H1 (cell line): ENCODE data around the gene DDR2. TPM values are rescaled to one million over a fixed set of nuclear protein-coding genes. Genes with fewer than 3 reads are reported as not detected.

Experiments
- CTCF ChIA-PET: fragments of 300-600 bp; sonication (Branson Sonifier 250); formaldehyde crosslinking; loops from one replicate; lab custom pipeline; 2021; ENCODE audit not compliant: partially characterized antibody; lab: Charles Lee
- POLR2A ChIA-PET: fragments of 300-600 bp; sonication (Branson Sonifier 250); formaldehyde crosslinking; loops from one replicate; lab custom pipeline; 2021; ENCODE audit warnings: inconsistent platforms; ENCODE audit not compliant: partially characterized antibody; lab: Charles Lee
- DNase-seq, 2 experiments: peaks; one replicate each; pipeline versions ENCODE4 v3.0.0 to v3.0.0-alpha.2; 2010 to 2022; ENCODE audit warnings: low spot score in 2 of 2, low read depth in 1 of 2, mixed read lengths in 1 of 2
- FAIRE-seq: peaks from 2 replicates; lab custom pipeline; 2011; peaks lifted over from hg19 to GRCh38; lab: Jason Lieb, UNC
- H2AFZ ChIP-seq: 2 replicates; pipeline ENCODE4 v1.8.1; 2012; ENCODE audit warnings: low read length, inconsistent platforms
- H2AK5ac ChIP-seq: 2 replicates; pipeline ENCODE4 v1.6.1; 2013; ENCODE audit warnings: low read depth, low read length
- H2BK120ac ChIP-seq: replicated peaks from 2 replicates; pipeline ENCODE3; 2013; ENCODE audit warnings: low read depth, low read length, inconsistent platforms
- H2BK12ac ChIP-seq: 2 replicates; pipeline ENCODE4 v1.6.1; 2013; ENCODE audit warnings: low read depth, low read length
- H2BK15ac ChIP-seq: 2 replicates; pipeline ENCODE4 v1.6.1; 2013; ENCODE audit warnings: low read length
- H2BK20ac ChIP-seq: 2 replicates; pipeline ENCODE4 v1.6.1; 2013; ENCODE audit warnings: low read length
- H2BK5ac ChIP-seq: 2 replicates; pipeline ENCODE4 v1.6.1; 2013; ENCODE audit warnings: low read depth, low read length
- H3K14ac ChIP-seq: 2 replicates; pipeline ENCODE4 v1.6.1; 2013; ENCODE audit warnings: inconsistent platforms; ENCODE audit not compliant: insufficient read length
- H3K18ac ChIP-seq: 2 replicates; pipeline ENCODE4 v1.6.1; 2013; ENCODE audit warnings: low read length; ENCODE audit errors: extremely low read depth
- H3K23ac ChIP-seq: 2 replicates; pipeline ENCODE4 v1.6.1; 2013; ENCODE audit warnings: inconsistent platforms; ENCODE audit not compliant: insufficient read length
- H3K23me2 ChIP-seq: 2 replicates; pipeline ENCODE4 v1.6.1; 2013; ENCODE audit warnings: low read depth, low read length
- H3K27ac ChIP-seq: 2 replicates; pipeline ENCODE4 v1.6.1; 2011; ENCODE audit warnings: low read depth, low read length, inconsistent platforms
- H3K27me3 ChIP-seq, 4 experiments: replicated peaks in 1 of 4; 1 replicate in 1 of 4; 2 replicates in 3 of 4; pipeline versions ENCODE4 v1.6.1 to v1.8.1; 2011 to 2013; ENCODE audit warnings: low read length in 3 of 4, mild to moderate bottlenecking in 3 of 4, inconsistent platforms in 2 of 4, mixed read lengths in 2 of 4, moderate library complexity in 1 of 4; ENCODE audit not compliant: control insufficient read depth in 3 of 4, insufficient read depth in 3 of 4; ENCODE audit errors: extremely low read depth in 1 of 4
- H3K36me3 ChIP-seq, 4 experiments: 2 replicates each; pipeline versions ENCODE4 v1.6.1 to v1.8.1; 2011 to 2013; ENCODE audit warnings: mild to moderate bottlenecking in 4 of 4, low read length in 3 of 4, moderate library complexity in 2 of 4, control low read depth in 1 of 4, inconsistent platforms in 1 of 4; ENCODE audit not compliant: insufficient read depth in 4 of 4, control insufficient read depth in 2 of 4
- H3K4ac ChIP-seq: replicated peaks from 2 replicates; pipeline ENCODE3; 2013; ENCODE audit warnings: low read length, low read depth, mixed read lengths, inconsistent platforms; ENCODE audit not compliant: insufficient read length
- H3K4me1 ChIP-seq, 4 experiments: replicated peaks in 1 of 4; 1 replicate in 1 of 4; 2 replicates in 3 of 4; pipeline versions ENCODE4 v1.6.1 to v1.8.1; 2011 to 2013; ENCODE audit warnings: low read length in 3 of 4, inconsistent platforms in 2 of 4, mixed read lengths in 1 of 4; ENCODE audit not compliant: insufficient read depth in 4 of 4, control insufficient read depth in 3 of 4
- H3K4me2 ChIP-seq, 2 experiments: 2 replicates each; pipeline versions ENCODE4 v1.6.1 to v1.8.1; 2011 to 2013; ENCODE audit warnings: low read depth in 2 of 2, low read length in 2 of 2, control low read depth in 1 of 2, inconsistent platforms in 1 of 2, mild to moderate bottlenecking in 1 of 2; ENCODE audit not compliant: insufficient read depth in 1 of 2
- H3K4me3 ChIP-seq, 4 experiments: fragments of 200-600, 300-600 bp in 1 of 4; sonication (generic), shearing (Covaris generic), sonication (Bioruptor Twin) in 1 of 4; 2 replicates each; pipeline versions ENCODE4 v1.5.1 to v1.8.1; 2011 to 2016; ENCODE audit warnings: low read length in 4 of 4, low read depth in 3 of 4, control low read depth in 2 of 4, inconsistent platforms in 2 of 4, mild to moderate bottlenecking in 2 of 4, mixed read lengths in 1 of 4, moderate library complexity in 1 of 4; ENCODE audit not compliant: insufficient read depth in 2 of 4; ENCODE audit errors: extremely low read depth in 1 of 4
- H3K56ac ChIP-seq: replicated peaks from 2 replicates; pipeline ENCODE3; 2013; ENCODE audit warnings: low read depth, mild to moderate bottlenecking, mixed read lengths, low read length, inconsistent platforms; ENCODE audit not compliant: insufficient read length
- H3K79me1 ChIP-seq: 2 replicates; pipeline ENCODE4 v1.6.1; 2013; ENCODE audit warnings: low read depth, low read length, control low read depth
- H3K79me2 ChIP-seq, 2 experiments: 2 replicates each; pipeline versions ENCODE4 v1.6.1 to v1.8.1; 2012 to 2013; ENCODE audit warnings: low read length in 2 of 2, mild to moderate bottlenecking in 2 of 2, inconsistent platforms in 1 of 2; ENCODE audit not compliant: insufficient read depth in 2 of 2, control insufficient read depth in 1 of 2
- H3K9ac ChIP-seq, 4 experiments: replicated peaks in 1 of 4; 1 replicate in 1 of 4; 2 replicates in 3 of 4; pipeline versions ENCODE4 v1.6.1 to v1.8.1; 2011 to 2013; ENCODE audit warnings: low read depth in 3 of 4, low read length in 3 of 4, control low read depth in 2 of 4, mild to moderate bottlenecking in 2 of 4, moderate library complexity in 2 of 4, inconsistent platforms in 1 of 4; ENCODE audit errors: extremely low read depth in 1 of 4
- H3K9me3 ChIP-seq, 2 experiments: 2 replicates each; pipeline versions ENCODE4 v1.6.1 to v1.8.1; 2012 to 2013; ENCODE audit warnings: mild to moderate bottlenecking in 2 of 2, moderate library complexity in 2 of 2, control low read depth in 1 of 2, inconsistent platforms in 1 of 2, low read depth in 1 of 2, low read length in 1 of 2, mixed read lengths in 1 of 2; ENCODE audit not compliant: insufficient read depth in 2 of 2
- H4K20me1 ChIP-seq, 2 experiments: replicated peaks in 1 of 2; 2 replicates each; pipeline versions ENCODE3 to v1.8.1; 2011 to 2013; ENCODE audit warnings: inconsistent platforms in 2 of 2, low read length in 2 of 2, mild to moderate bottlenecking in 1 of 2; ENCODE audit not compliant: insufficient read depth in 2 of 2, control insufficient read depth in 1 of 2
- H4K5ac ChIP-seq: 2 replicates; pipeline ENCODE4 v1.6.1; 2013; ENCODE audit warnings: low read length, low read depth, mixed read lengths, inconsistent platforms; ENCODE audit not compliant: insufficient read length
- H4K8ac ChIP-seq: 2 replicates; pipeline ENCODE4 v1.8.0; 2013; ENCODE audit warnings: mild to moderate bottlenecking, moderate library complexity, low read length, inconsistent platforms; ENCODE audit not compliant: insufficient read depth; ENCODE audit errors: extremely low read depth
- H4K91ac ChIP-seq: replicated peaks from 2 replicates; pipeline ENCODE3; 2013; ENCODE audit warnings: low read length, mixed read lengths, inconsistent platforms; ENCODE audit not compliant: insufficient read length
- BRCA1 ChIP-seq: IDR thresholded peaks from 2 replicates; pipeline ENCODE4 v1.6.1; 2012; ENCODE audit warnings: low read depth, low read length, improper control_type of control experiment
- CEBPB ChIP-seq: IDR thresholded peaks from 2 replicates; pipeline ENCODE4 v1.6.1; 2012; ENCODE audit warnings: low read depth, low read length
- CTCF ChIP-seq, 3 experiments: IDR thresholded peaks; 1 replicate in 2 of 3; 2 replicates in 1 of 3; pipeline versions ENCODE4 v1.5.1 to v1.6.1; 2011; ENCODE audit warnings: low read length in 3 of 3, mild to moderate bottlenecking in 3 of 3, inconsistent platforms in 2 of 3, low read depth in 1 of 3, moderate library complexity in 1 of 3; ENCODE audit not compliant: insufficient read depth in 1 of 3; ENCODE audit errors: control extremely low read depth in 1 of 3
- MAFK ChIP-seq: IDR thresholded peaks from 2 replicates; pipeline ENCODE4 v1.6.1; 2012; ENCODE audit warnings: low read depth, mild to moderate bottlenecking, improper control_type of control experiment, low read length
- POU5F1 ChIP-seq: IDR thresholded peaks from 2 replicates; pipeline ENCODE4 v1.6.1; 2011; ENCODE audit warnings: low read depth, mild to moderate bottlenecking, low read length, moderate library complexity
- SIN3A ChIP-seq, 2 experiments: IDR thresholded peaks in 1 of 2; conservative IDR thresholded peaks in 1 of 2; 2 replicates each; pipeline ENCODE4 v1.6.1; 2011 to 2012; ENCODE audit warnings: low read length in 2 of 2, improper control_type of control experiment in 1 of 2, low read depth in 1 of 2, mild to moderate bottlenecking in 1 of 2
- SP2 ChIP-seq: IDR thresholded peaks from 2 replicates; pipeline ENCODE4 v1.6.1; 2012; ENCODE audit warnings: mild to moderate bottlenecking, low read length, inconsistent platforms
- TBP ChIP-seq: IDR thresholded peaks from 2 replicates; pipeline ENCODE4 v1.6.1; 2011; ENCODE audit warnings: low read depth, low read length, improper control_type of control experiment
- ZNF274 ChIP-seq: IDR thresholded peaks from 2 replicates; pipeline ENCODE4 v1.7.0; 2012; ENCODE audit warnings: low read length, borderline replicate concordance; ENCODE audit errors: extremely low read depth
- WGBS, 2 experiments: shearing (Covaris generic) in 1 of 2; methylation state at CpG; one replicate each; pipeline versions ENCODE4 v1.1.6 to v1.1.7; 2013 to 2015; ENCODE audit warnings: low lambda C conversion rate in 2 of 2, mixed read lengths in 2 of 2, inconsistent platforms in 1 of 2, low coverage in 1 of 2, missing lambda C conversion rate in 1 of 2; ENCODE audit not compliant: insufficient replicate concordance in 2 of 2, insufficient coverage in 1 of 2, insufficient read length in 1 of 2; ENCODE audit errors: extremely low coverage in 1 of 2, missing lambda C conversion rate in 1 of 2; 5-methylcytosine and 5-hydroxymethylcytosine counted together
- polyA plus RNA-seq, 7 experiments: library from polyadenylated mRNA; depleted of rRNA in 3 of 7; stranded (reverse) in 5 of 7; unstranded in 2 of 7; fragments of >200 nt in 5 of 7; fragments of 200-250 nt in 2 of 7; gene quantifications; 1 replicate in 5 of 7; 2 replicates in 1 of 7; 4 replicates in 1 of 7; pipeline versions ENCODE4 v1.2.1 to v1.2.3, GENCODE V29; 2011 to 2013; ENCODE audit warnings: missing spikeins in 2 of 7, mixed read lengths in 2 of 7
- total RNA-seq: library from RNA; stranded (reverse); fragmentation: NEBNext Ultra II Directional; extraction: Animal tissue kit (Norgen Biotek cat#: 25700); gene quantifications from 2 replicates; pipeline ENCODE4 v1.2.1, GENCODE V29; 2021

Gene DDR2
- total and polyA plus RNA-seq, 2 of the 8 experiments (the other 6 are each of a cell fraction or from before 2014, with no cell fraction given) = 1.00 to 2.1 TPM

- Histone ChIP-seq H3K36me3 (no peaks in the 10 kb centered on the region), H4K20me1 (no peaks in the 10 kb centered on the region), H3K9me3 (no peaks in the 10 kb centered on the region), H3K4ac (no peak overlapping the region), H3K27ac (no peak overlapping the region), H2BK120ac (no peak overlapping the region), H4K8ac (no peak overlapping the region), H3K9ac (no peak overlapping the region), H2AFZ (no peak overlapping the region), H3K23ac (no peak overlapping the region), H4K5ac (no peak overlapping the region), H3K4me1 (no peaks in the 10 kb centered on the region), H3K56ac (no peak overlapping the region), H3K79me1 (no peaks in the 10 kb centered on the region), H2BK12ac (no peak overlapping the region), H3K14ac (no peak overlapping the region), H3K18ac (no peak overlapping the region), H3K4me3 (no peak overlapping the region), H2BK5ac (no peak overlapping the region), H2BK20ac (no peak overlapping the region), H4K91ac (no peak overlapping the region), H3K23me2 (no peaks in the 10 kb centered on the region), H3K27me3 (no peaks in the 10 kb centered on the region), H2AK5ac (no peak overlapping the region), H3K79me2 (no peaks in the 10 kb centered on the region), H3K4me2 (no peak overlapping the region), H2BK15ac (no peak overlapping the region)
- ChIA-PET POLR2A (no interaction called here), CTCF (interaction anchor here (1.2 to 3.5 kb wide), 2 partner anchors 9 to 11 kb away, joined by 5 to 13 read pairs; no protein-coding TSS in a partner anchor)
- 79% methylated on average over 2 of the region's 2 CpGs; no CpG with 5 or more reads in 1 of the 2 experiments for WGBS, 2 experiments
- FAIRE-seq = no peak
- no peak for DNase-seq
- TF ChIP-seq CTCF (IDR thresholded peaks at IDR 0.05; ENCODE audit: control extremely low read depth in 1 of 3, insufficient read depth in 1 of 3, low read depth in 1 of 3, low read length in 3 of 3) = no peak
- no peak for TF ChIP-seq MAFK
- no peak for TF ChIP-seq CEBPB
- no peak for TF ChIP-seq SIN3A (conservative IDR thresholded peaks at IDR 0.05 in 1 of 2, IDR thresholded peaks at IDR 0.05 in 1 of 2; ENCODE audit: low read depth in 1 of 2, low read length in 2 of 2)
- TF ChIP-seq BRCA1 = no peak
- no peak for TF ChIP-seq POU5F1
- TF ChIP-seq SP2 = no peak
- no peak for TF ChIP-seq ZNF274
- no peak for TF ChIP-seq TBP
Measured at GRCh38 chr1:162712317-162713029, 80.2 kb downstream of the DDR2 start.
